IMR-90 (cell line): ENCODE results near the gene DDR1. TPM values are rescaled to one million over a fixed set of nuclear protein-coding genes. Genes with fewer than 3 reads are reported as not detected.

Experiments
- ATAC-seq: fragments of 200-7000 bp; cut with Tn5 transposase; 2 replicates; pipeline ENCODE4 v1.9.1; 2020; ENCODE audit warnings: low read depth, mild to moderate bottlenecking, moderate library complexity
- BruUV-seq: library from RNA; stranded (reverse); fragments of 400-500 nt; replicated peaks from 2 replicates; lab custom pipeline; 2021; lab: Mats Ljungman, UMichigan
- CTCF ChIA-PET: fragments of 300-600 bp; formaldehyde crosslinking; extraction: SDS; loops from one replicate; lab custom pipeline; 2021; ENCODE audit warnings: antibody characterized with exemption; lab: Yijun Ruan, JAX
- POLR2A ChIA-PET: fragments of 300-600 bp; sonication (Branson Sonifier 250); formaldehyde crosslinking; loops from one replicate; lab custom pipeline; 2022; ENCODE audit warnings: antibody characterized with exemption; ENCODE audit not compliant: unreplicated experiment; lab: Charles Lee
- DNase-seq: peaks from one replicate; pipeline ENCODE4 v3.0.0; 2013
- H2AFZ ChIP-seq: replicated peaks from 2 replicates; pipeline ENCODE3; 2013; ENCODE audit warnings: low read length, mild to moderate bottlenecking; ENCODE audit not compliant: poor library complexity
- H2AK5ac ChIP-seq: 2 replicates; pipeline ENCODE4 v1.6.1; 2013; ENCODE audit warnings: low read depth, low read length, inconsistent platforms
- H2AK9ac ChIP-seq: replicated peaks from 2 replicates; pipeline ENCODE3; 2013; ENCODE audit warnings: mild to moderate bottlenecking, low read depth, low read length, moderate library complexity; ENCODE audit not compliant: poor library complexity
- H2BK120ac ChIP-seq: 2 replicates; pipeline ENCODE4 v1.6.1; 2013; ENCODE audit warnings: low read depth, low read length, inconsistent platforms
- H2BK15ac ChIP-seq: 3 replicates; pipeline ENCODE4 v1.6.1; 2013; ENCODE audit warnings: low read depth, low read length, inconsistent platforms
- H2BK20ac ChIP-seq: 2 replicates; pipeline ENCODE4 v1.6.1; 2013; ENCODE audit warnings: low read depth, mild to moderate bottlenecking, inconsistent platforms, low read length, moderate library complexity
- H2BK5ac ChIP-seq: 2 replicates; pipeline ENCODE4 v1.6.1; 2013; ENCODE audit warnings: mild to moderate bottlenecking, low read depth, low read length, inconsistent platforms; ENCODE audit not compliant: poor library complexity, severe bottlenecking
- H3K14ac ChIP-seq: replicated peaks from 2 replicates; pipeline ENCODE4 v1.6.1; 2013; ENCODE audit warnings: low read depth, low read length, inconsistent platforms
- H3K18ac ChIP-seq: 2 replicates; pipeline ENCODE4 v1.6.1; 2013; ENCODE audit warnings: low read depth, low read length, control low read depth
- H3K23ac ChIP-seq: 2 replicates; pipeline ENCODE4 v1.6.1; 2013; ENCODE audit warnings: low read depth, low read length, inconsistent platforms
- H3K27ac ChIP-seq: 2 replicates; pipeline ENCODE4 v1.5.1; 2013; ENCODE audit warnings: mild to moderate bottlenecking, control low read depth, low read length; ENCODE audit not compliant: insufficient read depth
- H3K27me3 ChIP-seq: 2 replicates; pipeline ENCODE4 v1.6.1; 2013; ENCODE audit warnings: low read length; ENCODE audit not compliant: control insufficient read depth, insufficient read depth
- H3K36me3 ChIP-seq: 2 replicates; pipeline ENCODE4 v1.6.1; 2013; ENCODE audit warnings: low read length, mixed read lengths; ENCODE audit not compliant: control insufficient read depth, insufficient read depth
- H3K4ac ChIP-seq: 2 replicates; pipeline ENCODE4 v1.6.1; 2013; ENCODE audit warnings: low read depth, low read length, inconsistent platforms
- H3K4me1 ChIP-seq: 2 replicates; pipeline ENCODE4 v1.6.1; 2013; ENCODE audit warnings: low read length, mixed read lengths; ENCODE audit not compliant: control insufficient read depth, insufficient read depth
- H3K4me2 ChIP-seq: 2 replicates; pipeline ENCODE4 v1.6.1; 2013; ENCODE audit warnings: low read depth, mild to moderate bottlenecking, control low read depth, low read length, moderate library complexity
- H3K4me3 ChIP-seq: 2 replicates; pipeline ENCODE4 v1.5.1; 2013; ENCODE audit warnings: low read depth, mild to moderate bottlenecking, control low read depth, low read length, moderate library complexity; ENCODE audit not compliant: insufficient read depth
- H3K56ac ChIP-seq: 2 replicates; pipeline ENCODE4 v1.6.1; 2013; ENCODE audit warnings: low read length, inconsistent platforms; ENCODE audit not compliant: insufficient read depth; ENCODE audit errors: extremely low read depth
- H3K79me1 ChIP-seq, 2 experiments: 2 replicates each; pipeline ENCODE4 v1.6.1; 2013; ENCODE audit warnings: low read length in 2 of 2, inconsistent platforms in 1 of 2, low read depth in 1 of 2
- H3K9ac ChIP-seq: 2 replicates; pipeline ENCODE4 v1.6.1; 2013; ENCODE audit warnings: low read depth, low read length, control low read depth
- H3K9me1 ChIP-seq: 2 replicates; pipeline ENCODE4 v1.6.1; 2013; ENCODE audit warnings: low read length, inconsistent platforms; ENCODE audit not compliant: insufficient read depth
- H3K9me3 ChIP-seq: 2 replicates; pipeline ENCODE4 v1.6.1; 2013; ENCODE audit warnings: low read length; ENCODE audit not compliant: control insufficient read depth, insufficient read depth
- H4K20me1 ChIP-seq: 2 replicates; pipeline ENCODE4 v1.6.1; 2013; ENCODE audit warnings: low read length, inconsistent platforms; ENCODE audit not compliant: insufficient read depth
- H4K5ac ChIP-seq: 2 replicates; pipeline ENCODE4 v1.6.1; 2013; ENCODE audit warnings: mild to moderate bottlenecking, low read depth, low read length, control low read depth
- H4K8ac ChIP-seq, 2 experiments: 2 replicates each; pipeline ENCODE4 v1.6.1; 2013; ENCODE audit warnings: low read depth in 2 of 2, low read length in 2 of 2, control low read depth in 1 of 2, inconsistent platforms in 1 of 2
- H4K91ac ChIP-seq: 2 replicates; pipeline ENCODE4 v1.6.1; 2013; ENCODE audit warnings: low read depth, low read length, inconsistent platforms; ENCODE audit not compliant: insufficient read depth
- CEBPB ChIP-seq: IDR thresholded peaks from 2 replicates; pipeline ENCODE4 v1.6.1; 2012; ENCODE audit warnings: low read depth, low read length, improper control_type of control experiment
- CHD1 ChIP-seq: IDR thresholded peaks from 2 replicates; pipeline ENCODE4 v1.6.1; 2012; ENCODE audit warnings: low read depth, low read length, improper control_type of control experiment
- FOS ChIP-seq: fragments of 150-350 bp; IDR thresholded peaks from 2 replicates; pipeline ENCODE4 v1.6.1; 2016; ENCODE audit warnings: low read depth, low read length
- MAFK ChIP-seq: IDR thresholded peaks from 2 replicates; pipeline ENCODE4 v1.6.1; 2012; ENCODE audit warnings: low read depth, low read length, improper control_type of control experiment
- MAZ ChIP-seq: IDR thresholded peaks from 2 replicates; pipeline ENCODE4 v1.6.1; 2012; ENCODE audit warnings: low read depth, mild to moderate bottlenecking, low read length, improper control_type of control experiment, moderate library complexity, borderline replicate concordance
- MXI1 ChIP-seq: IDR thresholded peaks from 2 replicates; pipeline ENCODE4 v1.6.1; 2012; ENCODE audit warnings: low read depth, mild to moderate bottlenecking, low read length, moderate library complexity, borderline replicate concordance
- NFE2L2 ChIP-seq: fragments of 150-350 bp; IDR thresholded peaks from 2 replicates; pipeline ENCODE4 v1.6.1; 2016; ENCODE audit warnings: low read depth, mild to moderate bottlenecking, low read length
- POLR2A ChIP-seq: IDR thresholded peaks from 2 replicates; pipeline ENCODE4 v1.6.1; 2012; ENCODE audit warnings: mild to moderate bottlenecking, low read depth, low read length
- RAD21 ChIP-seq: IDR thresholded peaks from 2 replicates; pipeline ENCODE4 v1.6.1; 2012; ENCODE audit warnings: low read length, improper control_type of control experiment
- RFX5 ChIP-seq: IDR thresholded peaks from 2 replicates; pipeline ENCODE4 v1.8.0; 2012; ENCODE audit warnings: low read depth, mild to moderate bottlenecking, low read length, moderate library complexity
- SMC3 ChIP-seq: fragments of 150-350 bp; IDR thresholded peaks from 2 replicates; pipeline ENCODE4 v1.6.1; 2016; ENCODE audit warnings: low read depth, mild to moderate bottlenecking, antibody characterized with exemption, low read length, moderate library complexity
- WGBS, 2 experiments: methylation state at CpG; one replicate each; pipeline versions ENCODE4 v1.1.5 to v1.1.7; 2013; ENCODE audit warnings: missing lambda C conversion rate in 2 of 2; ENCODE audit not compliant: insufficient read length in 1 of 2; ENCODE audit errors: extremely low coverage in 2 of 2; 5-methylcytosine and 5-hydroxymethylcytosine counted together
- dilution Hi-C: fragments of 300-500 bp; cut with HindIII; formaldehyde crosslinking; loops from one replicate; pipeline ENCODE4 v1.14.3; 2018; ENCODE audit warnings: low sequenced_read_pairs; ENCODE audit not compliant: unreplicated experiment
- in situ Hi-C: fragments of 300-500 bp; cut with MboI; formaldehyde crosslinking; loops from 3 replicates; pipeline ENCODE4 v1.14.3; 2019; ENCODE audit warnings: low sequenced_read_pairs, inconsistent platforms, mixed read lengths
- intact Hi-C: fragments of 100-400 bp; cut with micrococcal nuclease; formaldehyde crosslinking; loops from 2 replicates; pipeline ENCODE4 v1.10.0; 2022
- polyA plus RNA-seq, 3 experiments: library from polyadenylated mRNA; depleted of rRNA; stranded (reverse); fragments of >200 nt; gene quantifications; 2 replicates each; pipeline ENCODE4 v1.2.3, GENCODE V29; 2012; ENCODE audit warnings: low replicate concordance in 1 of 3
- total RNA-seq: library from RNA; depleted of rRNA; stranded (reverse); fragments of >200 nt; gene quantifications from 2 replicates; pipeline ENCODE4 v1.2.3, GENCODE V29; 2012
- TF ChIP-seq, protein P1 (sequence below): conservative IDR thresholded peaks from 2 replicates; pipeline ENCODE4 v1.5.1; 2012; ENCODE audit warnings: mild to moderate bottlenecking, low read depth, low read length, improper control_type of control experiment
- TF ChIP-seq, protein P2 (sequence below): fragments of 150-350 bp; IDR thresholded peaks from 2 replicates; pipeline ENCODE4 v1.6.1; 2016; ENCODE audit warnings: low read depth, mild to moderate bottlenecking, low read length, moderate library complexity, borderline replicate concordance
- TF ChIP-seq, protein P3 (sequence below): fragments of 150-350 bp; IDR thresholded peaks from 2 replicates; pipeline ENCODE4 v1.6.1; 2017; ENCODE audit warnings: mild to moderate bottlenecking, antibody characterized with exemption, low read length, low read depth

Gene DDR1
- total and polyA plus RNA-seq, 2 of the 4 experiments (the other 2 are of a cell fraction): 5.6 to 19.6 TPM

- Histone ChIP-seq H3K56ac (no peak overlapping the region), H2BK20ac (no peak overlapping the region), H3K79me1 (peaks cover 25 to 57% of the 10 kb centered on the region in 2 experiments), H4K8ac (no peak overlapping the region), H3K18ac (no peak overlapping the region), H4K91ac (no peak overlapping the region), H2BK5ac (peak overlapping the region; percentile 0), H3K27ac (no peak overlapping the region), H3K9me1 (peaks cover 9% of the 10 kb centered on the region; the same call in 1 of the 2 replicates), H3K23ac (no peak overlapping the region), H2AK5ac (peak overlapping the region; percentile 70; the same call in 1 of the 2 replicates), H2BK120ac (no peak overlapping the region; the same call in 1 of the 2 replicates), H3K14ac (no peak overlapping the region), H2AK9ac (peak overlapping the region; percentile 18), H2AFZ (no peak overlapping the region), H3K27me3 (no peaks in the 10 kb centered on the region), H4K5ac (no peak overlapping the region), H2BK15ac (no peak overlapping the region), H3K36me3 (peaks cover 35% of the 10 kb centered on the region), H3K4me1 (peaks cover 23% of the 10 kb centered on the region), H3K9me3 (no peaks in the 10 kb centered on the region), H4K20me1 (no peaks in the 10 kb centered on the region; the same call in 1 of the 2 replicates), H3K4me2 (no peak overlapping the region), H3K4ac (no peak overlapping the region), H3K9ac (no peak overlapping the region), H3K4me3 (no peak overlapping the region)
- no peak for TF ChIP-seq RAD21
- no peak for TF ChIP-seq SMC3
- TF ChIP-seq MAZ: no peak
- TF ChIP-seq MXI1: no peak
- TF ChIP-seq, protein P1, sequence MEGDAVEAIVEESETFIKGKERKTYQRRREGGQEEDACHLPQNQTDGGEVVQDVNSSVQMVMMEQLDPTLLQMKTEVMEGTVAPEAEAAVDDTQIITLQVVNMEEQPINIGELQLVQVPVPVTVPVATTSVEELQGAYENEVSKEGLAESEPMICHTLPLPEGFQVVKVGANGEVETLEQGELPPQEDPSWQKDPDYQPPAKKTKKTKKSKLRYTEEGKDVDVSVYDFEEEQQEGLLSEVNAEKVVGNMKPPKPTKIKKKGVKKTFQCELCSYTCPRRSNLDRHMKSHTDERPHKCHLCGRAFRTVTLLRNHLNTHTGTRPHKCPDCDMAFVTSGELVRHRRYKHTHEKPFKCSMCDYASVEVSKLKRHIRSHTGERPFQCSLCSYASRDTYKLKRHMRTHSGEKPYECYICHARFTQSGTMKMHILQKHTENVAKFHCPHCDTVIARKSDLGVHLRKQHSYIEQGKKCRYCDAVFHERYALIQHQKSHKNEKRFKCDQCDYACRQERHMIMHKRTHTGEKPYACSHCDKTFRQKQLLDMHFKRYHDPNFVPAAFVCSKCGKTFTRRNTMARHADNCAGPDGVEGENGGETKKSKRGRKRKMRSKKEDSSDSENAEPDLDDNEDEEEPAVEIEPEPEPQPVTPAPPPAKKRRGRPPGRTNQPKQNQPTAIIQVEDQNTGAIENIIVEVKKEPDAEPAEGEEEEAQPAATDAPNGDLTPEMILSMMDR: no peak
- no peak for TF ChIP-seq RFX5
- TF ChIP-seq, protein P2, sequence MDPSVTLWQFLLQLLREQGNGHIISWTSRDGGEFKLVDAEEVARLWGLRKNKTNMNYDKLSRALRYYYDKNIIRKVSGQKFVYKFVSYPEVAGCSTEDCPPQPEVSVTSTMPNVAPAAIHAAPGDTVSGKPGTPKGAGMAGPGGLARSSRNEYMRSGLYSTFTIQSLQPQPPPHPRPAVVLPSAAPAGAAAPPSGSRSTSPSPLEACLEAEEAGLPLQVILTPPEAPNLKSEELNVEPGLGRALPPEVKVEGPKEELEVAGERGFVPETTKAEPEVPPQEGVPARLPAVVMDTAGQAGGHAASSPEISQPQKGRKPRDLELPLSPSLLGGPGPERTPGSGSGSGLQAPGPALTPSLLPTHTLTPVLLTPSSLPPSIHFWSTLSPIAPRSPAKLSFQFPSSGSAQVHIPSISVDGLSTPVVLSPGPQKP: no peak
- no peak for TF ChIP-seq POLR2A
- TF ChIP-seq MAFK: no peak
- TF ChIP-seq, protein P3, sequence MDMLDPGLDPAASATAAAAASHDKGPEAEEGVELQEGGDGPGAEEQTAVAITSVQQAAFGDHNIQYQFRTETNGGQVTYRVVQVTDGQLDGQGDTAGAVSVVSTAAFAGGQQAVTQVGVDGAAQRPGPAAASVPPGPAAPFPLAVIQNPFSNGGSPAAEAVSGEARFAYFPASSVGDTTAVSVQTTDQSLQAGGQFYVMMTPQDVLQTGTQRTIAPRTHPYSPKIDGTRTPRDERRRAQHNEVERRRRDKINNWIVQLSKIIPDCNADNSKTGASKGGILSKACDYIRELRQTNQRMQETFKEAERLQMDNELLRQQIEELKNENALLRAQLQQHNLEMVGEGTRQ: no peak
- TF ChIP-seq CHD1: no peak
- TF ChIP-seq NFE2L2: no peak
- no peak for TF ChIP-seq CEBPB
- TF ChIP-seq FOS: no peak
- intact Hi-C loops (no loop called here), in situ Hi-C loops (no loop called here), dilution Hi-C loops (no loop called here)
- ChIA-PET CTCF (no interaction called here), POLR2A (interaction anchor here (0.7 kb wide), 1 partner anchor 147 kb away, joined by 4 read pairs; no protein-coding TSS in a partner anchor)
- WGBS, 2 experiments: 100% methylated on average over 2 of the region's 18 CpGs; no CpG with 5 or more reads in 1 of the 2 experiments
- ATAC-seq (no peak), DNase-seq (no peak)
- BruUV-seq: no TSS peak
These were observed 4.6 kb downstream of the DDR1 start for GRCh38 chr6:30888816-30889495.
